ENCODE measurements around the gene PRCP. TPM values are rescaled to one million over a fixed set of nuclear protein-coding genes. Genes with fewer than 3 reads are reported as not detected.

The PRCP gene
- total RNA-seq, 1 experiment from 2014 or later = 51.5 TPM

DNA sequence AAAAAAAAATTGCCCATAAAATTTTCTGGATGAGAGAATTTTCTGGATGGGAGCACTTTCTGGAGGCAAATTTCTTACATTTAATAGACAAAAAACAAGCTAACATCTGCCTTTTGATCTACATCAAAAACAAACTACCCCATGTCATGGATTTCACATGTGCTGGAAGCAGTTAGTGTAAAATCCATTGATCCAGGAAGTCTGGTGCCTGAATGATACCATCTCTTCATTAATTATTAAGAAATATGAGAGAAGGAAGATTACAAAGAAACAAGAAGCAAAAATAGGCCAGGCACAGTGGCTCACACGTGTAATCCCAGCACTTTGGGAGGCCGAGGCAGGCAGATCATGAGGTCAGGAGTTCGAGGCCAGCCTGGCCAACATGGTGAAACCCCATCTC lies 113.4 kb downstream of the PRCP start:
- H3K79me2 ChIP-seq (ENCODE audit: low read length) = no peaks in the 10 kb centered on the region
- CTCF ChIA-PET = no interaction called here
- H3K27ac ChIP-seq (ENCODE audit: low read length) = no peak overlapping the region

DNA sequence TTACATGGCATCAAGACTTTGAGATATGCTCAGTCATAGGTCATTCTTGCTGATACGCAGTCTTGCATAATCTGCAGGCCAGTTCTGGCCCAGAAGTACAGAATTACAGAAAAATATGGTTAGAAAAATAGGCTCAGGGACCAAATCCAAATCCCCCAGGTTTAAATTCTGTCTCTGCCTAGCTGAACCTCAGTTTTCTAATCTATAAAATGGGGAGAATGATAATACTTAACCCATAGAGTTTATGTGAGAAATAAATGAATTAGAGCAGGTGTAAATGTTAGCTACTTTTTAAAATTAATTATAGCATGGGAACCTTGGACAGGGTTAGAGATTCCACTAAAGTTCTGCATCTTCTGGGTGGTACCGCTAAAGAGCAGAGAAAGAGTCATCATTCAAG lies 114.2 kb downstream of the PRCP start:
- H3K4me2 ChIP-seq (ENCODE audit: low read length) = no peak overlapping the region
- no peaks in the 10 kb centered on the region for H3F3A ChIP-seq (ENCODE audit: low read length, unreplicated experiment)
- DNase-seq (no peak), ATAC-seq (no peak)
- no peak overlapping the region for H2AFZ ChIP-seq (ENCODE audit: low read length)
- H3K9me2 ChIP-seq (replicated peaks; ENCODE audit: low read length) = no peaks in the 10 kb centered on the region
- intact Hi-C loops (cut with micrococcal nuclease) = no loop called here
- 0 out of 2 replicates have a peak, but pooled peaks cover 6% of the 10 kb centered on the region for H3K9me3 ChIP-seq (ENCODE audit: low read length)
- H3K4me1 ChIP-seq (ENCODE audit: insufficient read depth, low read length) = no peaks in the 10 kb centered on the region
- no peaks in the 10 kb centered on the region for H3K79me2 ChIP-seq (ENCODE audit: low read length)
- ChIA-PET CTCF (no interaction called here), POLR2A (ENCODE audit: unreplicated experiment) (no interaction called here)
- H3K27ac ChIP-seq (ENCODE audit: low read length) = no peak overlapping the region
- H3K4me3 ChIP-seq (ENCODE audit: low read length) = no peak overlapping the region
- no peaks in the 10 kb centered on the region for H3K36me3 ChIP-seq (ENCODE audit: low read depth, low read length)
- TF ChIP-seq, protein P1, sequence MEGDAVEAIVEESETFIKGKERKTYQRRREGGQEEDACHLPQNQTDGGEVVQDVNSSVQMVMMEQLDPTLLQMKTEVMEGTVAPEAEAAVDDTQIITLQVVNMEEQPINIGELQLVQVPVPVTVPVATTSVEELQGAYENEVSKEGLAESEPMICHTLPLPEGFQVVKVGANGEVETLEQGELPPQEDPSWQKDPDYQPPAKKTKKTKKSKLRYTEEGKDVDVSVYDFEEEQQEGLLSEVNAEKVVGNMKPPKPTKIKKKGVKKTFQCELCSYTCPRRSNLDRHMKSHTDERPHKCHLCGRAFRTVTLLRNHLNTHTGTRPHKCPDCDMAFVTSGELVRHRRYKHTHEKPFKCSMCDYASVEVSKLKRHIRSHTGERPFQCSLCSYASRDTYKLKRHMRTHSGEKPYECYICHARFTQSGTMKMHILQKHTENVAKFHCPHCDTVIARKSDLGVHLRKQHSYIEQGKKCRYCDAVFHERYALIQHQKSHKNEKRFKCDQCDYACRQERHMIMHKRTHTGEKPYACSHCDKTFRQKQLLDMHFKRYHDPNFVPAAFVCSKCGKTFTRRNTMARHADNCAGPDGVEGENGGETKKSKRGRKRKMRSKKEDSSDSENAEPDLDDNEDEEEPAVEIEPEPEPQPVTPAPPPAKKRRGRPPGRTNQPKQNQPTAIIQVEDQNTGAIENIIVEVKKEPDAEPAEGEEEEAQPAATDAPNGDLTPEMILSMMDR (conservative IDR thresholded peaks at IDR 0.05; ENCODE audit: low read depth, low read length) = no peak
- TF ChIP-seq EZH2phosphoT487 (IDR thresholded peaks at IDR 0.05; ENCODE audit: borderline replicate concordance, low read length) (no peak), EZH2 (IDR thresholded peaks at IDR 0.05; ENCODE audit: low read length, unreplicated experiment) (no peak)
- no peak overlapping the region for H3K9ac ChIP-seq (ENCODE audit: low read length)
- no peaks in the 10 kb centered on the region for H4K20me1 ChIP-seq (ENCODE audit: low read length)
- no TSS peak for BruUV-seq (replicated peaks)
- H3K27me3 ChIP-seq (ENCODE audit: low read length) = no peaks in the 10 kb centered on the region

More for the DNA sequence above, 113.4 kb downstream of the PRCP start:
- 0 out of 2 replicates have a peak, but pooled peaks cover 6% of the 10 kb centered on the region for H3K9me3 ChIP-seq (ENCODE audit: low read length)
- H3K4me2 ChIP-seq (ENCODE audit: low read length) = no peak overlapping the region
- TF ChIP-seq EZH2 (IDR thresholded peaks at IDR 0.05; ENCODE audit: low read length, unreplicated experiment) = no peak
- TF ChIP-seq, protein P1 (conservative IDR thresholded peaks at IDR 0.05; ENCODE audit: low read depth, low read length) = no peak
- TF ChIP-seq EZH2phosphoT487 (IDR thresholded peaks at IDR 0.05; ENCODE audit: borderline replicate concordance, low read length) = no peak
- H2AFZ ChIP-seq (ENCODE audit: low read length) = no peak overlapping the region
- no peaks in the 10 kb centered on the region for H3K9me2 ChIP-seq (replicated peaks; ENCODE audit: low read length)
- H3K4me3 ChIP-seq (ENCODE audit: low read length) = no peak overlapping the region
- H3K27me3 ChIP-seq (ENCODE audit: low read length) = no peaks in the 10 kb centered on the region
- H3K4me1 ChIP-seq (ENCODE audit: insufficient read depth, low read length) = no peaks in the 10 kb centered on the region
- POLR2A ChIA-PET (ENCODE audit: unreplicated experiment) = no interaction called here
- ATAC-seq (no peak), DNase-seq (no peak)
- H4K20me1 ChIP-seq (ENCODE audit: low read length) = no peaks in the 10 kb centered on the region
- no TSS peak for BruUV-seq (replicated peaks)
- no peak overlapping the region for H3K9ac ChIP-seq (ENCODE audit: low read length)
- intact Hi-C loops (cut with micrococcal nuclease) = no loop called here
- H3K36me3 ChIP-seq (ENCODE audit: low read depth, low read length) = no peaks in the 10 kb centered on the region
- H3F3A ChIP-seq (ENCODE audit: low read length, unreplicated experiment) = no peaks in the 10 kb centered on the region

DNA sequence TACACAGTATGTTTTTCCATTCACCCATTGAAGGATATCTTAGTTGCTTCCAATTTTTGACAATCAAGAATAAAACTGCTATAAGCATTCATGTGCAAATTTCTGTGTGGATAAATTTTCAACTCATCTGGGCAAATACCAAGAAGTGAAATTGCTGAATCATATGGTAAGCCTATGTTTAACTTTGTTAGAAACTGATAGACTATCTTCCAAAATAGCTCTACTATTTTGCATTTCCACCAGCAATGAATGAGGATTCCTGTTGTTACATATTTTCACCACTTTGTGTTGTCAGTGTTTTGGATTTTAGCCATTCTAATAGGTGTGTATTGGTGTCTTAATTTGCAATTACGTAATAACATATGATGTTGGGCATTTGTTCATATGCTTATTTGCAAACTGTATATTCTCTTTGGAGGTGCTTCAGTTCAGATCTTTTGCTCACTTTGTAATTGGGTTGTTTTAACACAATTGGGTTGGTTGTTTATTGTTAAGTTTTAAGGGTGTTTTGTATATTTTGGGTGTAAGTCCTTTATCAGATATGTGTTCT lies 117.3 kb downstream of the PRCP start:
- Histone ChIP-seq H3K9ac (ENCODE audit: low read length) (no peak overlapping the region), H3K79me2 (ENCODE audit: low read length) (no peaks in the 10 kb centered on the region), H3K9me2 (replicated peaks; ENCODE audit: low read length) (no peaks in the 10 kb centered on the region), H3F3A (ENCODE audit: low read length, unreplicated experiment) (no peaks in the 10 kb centered on the region), H3K4me2 (ENCODE audit: low read length) (no peak overlapping the region), H4K20me1 (ENCODE audit: low read length) (no peaks in the 10 kb centered on the region), H3K36me3 (ENCODE audit: low read depth, low read length) (no peaks in the 10 kb centered on the region), H3K27ac (ENCODE audit: low read length) (no peak overlapping the region), H3K4me1 (ENCODE audit: insufficient read depth, low read length) (no peaks in the 10 kb centered on the region), H3K27me3 (ENCODE audit: low read length) (no peaks in the 10 kb centered on the region), H2AFZ (ENCODE audit: low read length) (no peak overlapping the region), H3K9me3 (ENCODE audit: low read length) (0 out of 2 replicates have a peak, but pooled peaks cover 6% of the 10 kb centered on the region), H3K4me3 (ENCODE audit: low read length) (no peak overlapping the region)
- intact Hi-C loops (cut with micrococcal nuclease) = no loop called here
- ChIA-PET POLR2A (ENCODE audit: unreplicated experiment) (no interaction called here), CTCF (no interaction called here)
- ATAC-seq (no peak), DNase-seq (no peak)
- BruUV-seq (replicated peaks) = no TSS peak
- no peak for TF ChIP-seq EZH2 (IDR thresholded peaks at IDR 0.05; ENCODE audit: low read length, unreplicated experiment)
- no peak for TF ChIP-seq EZH2phosphoT487 (IDR thresholded peaks at IDR 0.05; ENCODE audit: borderline replicate concordance, low read length)
- TF ChIP-seq, protein P1 (conservative IDR thresholded peaks at IDR 0.05; ENCODE audit: low read depth, low read length) = no peak

Data from PC-3 (cell line).